H1 (cell line): ENCODE results near the gene VPS26B.

Experiments
- CHD2 ChIP-seq: IDR thresholded peaks from 2 replicates; pipeline ENCODE4 v1.6.1; 2012; ENCODE audit warnings: low read length, improper control_type of control experiment
- CTCF ChIP-seq, 3 experiments: IDR thresholded peaks; 1 replicate in 2 of 3; 2 replicates in 1 of 3; pipeline versions ENCODE4 v1.5.1 to v1.6.1; 2011; ENCODE audit warnings: low read length in 3 of 3, mild to moderate bottlenecking in 3 of 3, inconsistent platforms in 2 of 3, low read depth in 1 of 3, moderate library complexity in 1 of 3; ENCODE audit not compliant: insufficient read depth in 1 of 3; ENCODE audit errors: control extremely low read depth in 1 of 3
- EZH2 ChIP-seq: fragments of 200-600 bp; sonication (generic); IDR thresholded peaks from 2 replicates; pipeline ENCODE4 v1.7.1; 2012; ENCODE audit warnings: low read depth, mild to moderate bottlenecking, moderate library complexity, low read length, inconsistent platforms; ENCODE audit not compliant: severe bottlenecking
- POLR2A ChIP-seq, 2 experiments: IDR thresholded peaks; 1 replicate in 1 of 2; 2 replicates in 1 of 2; pipeline ENCODE4 v1.6.1; 2011; ENCODE audit warnings: low read depth in 2 of 2, low read length in 2 of 2, mild to moderate bottlenecking in 2 of 2; ENCODE audit errors: control extremely low read depth in 1 of 2
- POLR2AphosphoS5 ChIP-seq: IDR thresholded peaks from 2 replicates; pipeline ENCODE4 v1.6.1; 2011; ENCODE audit warnings: low read depth, low read length

- TF ChIP-seq CTCF (IDR thresholded peaks at IDR 0.05; ENCODE audit: control extremely low read depth in 1 of 3, insufficient read depth in 1 of 3, low read depth in 1 of 3, low read length in 3 of 3) (no peak), EZH2 (no peak), POLR2A (IDR thresholded peaks at IDR 0.05; ENCODE audit: control extremely low read depth in 1 of 2, low read depth in 2 of 2, low read length in 2 of 2) (no peak), CHD2 (no peak), POLR2AphosphoS5 (no peak)
Observed at GRCh38 chr11:134283461-134284230, 59.2 kb downstream of the VPS26B start.
